ENCODE measurements around the gene LTBP3.

The LTBP3 gene

GRCh38 chr11:65558002-65558929, at the start of gene LTBP3:
Gene LTBP3, minus strand, starts transcription at chr11:65558359. Its CDS starts 400 bp downstream, at chr11:65557959.
- no peak for DNase-seq (ENCODE audit: low spot score)

- DNase-seq (ENCODE audit: low spot score): no peak
These were observed 48.9 kb upstream of the LTBP3 start for GRCh38 chr11:65606876-65607613.

GRCh38 chr11:65604258-65604657, 46.1 kb upstream of the LTBP3 start:
- no peak for DNase-seq (ENCODE audit: low spot score)

- DNase-seq (ENCODE audit: low spot score): no peak
These were observed 41.7 kb upstream of the LTBP3 start for GRCh38 chr11:65599955-65600246.

- no peak for DNase-seq (ENCODE audit: low spot score)
These were observed 41.2 kb upstream of the LTBP3 start for GRCh38 chr11:65599216-65599954.

GRCh38 chr11:65598258-65598699, 40.1 kb upstream of the LTBP3 start:
- no peak for DNase-seq (ENCODE audit: low spot score)

GRCh38 chr11:65596520-65596919, 38.4 kb upstream of the LTBP3 start:
- no peak for DNase-seq (ENCODE audit: low spot score)

- no peak for DNase-seq (ENCODE audit: low spot score)
These were observed 37.6 kb upstream of the LTBP3 start, which contains the start of gene KCNK7 for GRCh38 chr11:65595543-65596281. Gene KCNK7, minus strand, starts transcription at chr11:65595800. Its CDS starts 28 bp downstream, at chr11:65595772.

GRCh38 chr11:65595131-65595530, 37.0 kb upstream of the LTBP3 start:
- no peak for DNase-seq (ENCODE audit: low spot score)

GRCh38 chr11:65593518-65594414, 35.6 kb upstream of the LTBP3 start:
- DNase-seq (ENCODE audit: low spot score): peak; percentile 36

- DNase-seq (ENCODE audit: low spot score): no peak
These were observed 34.8 kb upstream of the LTBP3 start for GRCh38 chr11:65592858-65593517.

GRCh38 chr11:65591939-65592857, 34.0 kb upstream of the LTBP3 start:
- DNase-seq (ENCODE audit: low spot score): no peak

- DNase-seq (ENCODE audit: low spot score): no peak
These were observed 32.1 kb upstream of the LTBP3 start for GRCh38 chr11:65590240-65590738.

- peak; percentile 23 for DNase-seq (ENCODE audit: low spot score)
These were observed 31.5 kb upstream of the LTBP3 start for GRCh38 chr11:65589444-65590239.

- DNase-seq (ENCODE audit: low spot score): peak; percentile 89
These were observed 30.3 kb upstream of the LTBP3 start for GRCh38 chr11:65588199-65589054.

- DNase-seq (ENCODE audit: low spot score): no peak
These were observed 28.5 kb upstream of the LTBP3 start for GRCh38 chr11:65586676-65587075.

- no peak for DNase-seq (ENCODE audit: low spot score)
These were observed 28.1 kb upstream of the LTBP3 start for GRCh38 chr11:65586247-65586630.
